ENCODE measurements around the gene LRRC8B.
"Not testable (repeated sequence)": the region's sequence is repeated elsewhere in the genome, so short reads cannot be mapped to it uniquely, and the experiment has no call there.

LRRC8B gene

GRCh38 chr1:89540406-89540970 lies 15.9 kb downstream of the LRRC8B start:
- H4K20me1 ChIP-seq (ENCODE audit: insufficient read depth, low read length): no peaks in the 10 kb centered on the region
- no peak overlapping the region for H2AFZ ChIP-seq (ENCODE audit: low read depth, low read length)
- H3K36me3 ChIP-seq (ENCODE audit: insufficient read depth, low read length): no peaks in the 10 kb centered on the region
- H3K27ac ChIP-seq (ENCODE audit: low read length): no peak overlapping the region
- H3K4me2 ChIP-seq (ENCODE audit: insufficient read depth, low read length): no peak overlapping the region
- no peaks in the 10 kb centered on the region for H3K27me3 ChIP-seq (ENCODE audit: insufficient read depth, low read length, poor library complexity)
- H3K9ac ChIP-seq (ENCODE audit: low read depth, low read length): no peak overlapping the region
- no peak overlapping the region for H3K4me3 ChIP-seq (ENCODE audit: low read depth in 1 of 2, low read length in 2 of 2)
- ATAC-seq (ENCODE audit: insufficient read depth, low read depth) (no peak), DNase-seq (no peak)
- no peaks in the 10 kb centered on the region for H3K9me3 ChIP-seq (ENCODE audit: insufficient read depth, low read length, severe bottlenecking)
- TF ChIP-seq CTCF (IDR thresholded peaks at IDR 0.05; ENCODE audit: borderline replicate concordance, extremely low read depth, low read length, poor library complexity, severe bottlenecking) (no peak), EZH2 (IDR thresholded peaks at IDR 0.05; ENCODE audit: borderline replicate concordance, low read depth, low read length, severe bottlenecking) (no peak)
- no peaks in the 10 kb centered on the region for H3K4me1 ChIP-seq (ENCODE audit: insufficient read depth, low read length)
- H3K79me2 ChIP-seq (ENCODE audit: insufficient read depth, low read length): peaks cover 7% of the 10 kb centered on the region

- H3K79me2 ChIP-seq (ENCODE audit: insufficient read depth, low read length): peaks cover 4% of the 10 kb centered on the region
- H3K4me2 ChIP-seq (ENCODE audit: insufficient read depth, low read length): no peak overlapping the region
- H3K4me3 ChIP-seq (ENCODE audit: low read depth in 1 of 2, low read length in 2 of 2): no peak overlapping the region
- H3K27me3 ChIP-seq (ENCODE audit: insufficient read depth, low read length, poor library complexity): no peaks in the 10 kb centered on the region
- TF ChIP-seq CTCF (IDR thresholded peaks at IDR 0.05; ENCODE audit: borderline replicate concordance, extremely low read depth, low read length, poor library complexity, severe bottlenecking): no peak
- no peak for TF ChIP-seq EZH2 (IDR thresholded peaks at IDR 0.05; ENCODE audit: borderline replicate concordance, low read depth, low read length, severe bottlenecking)
- ATAC-seq (ENCODE audit: insufficient read depth, low read depth): no peak
- no peak overlapping the region for H2AFZ ChIP-seq (ENCODE audit: low read depth, low read length)
- H4K20me1 ChIP-seq (ENCODE audit: insufficient read depth, low read length): no peaks in the 10 kb centered on the region
- no peak for DNase-seq
- H3K9me3 ChIP-seq (ENCODE audit: insufficient read depth, low read length, severe bottlenecking): no peaks in the 10 kb centered on the region
- H3K9ac ChIP-seq (ENCODE audit: low read depth, low read length): no peak overlapping the region
- H3K4me1 ChIP-seq (ENCODE audit: insufficient read depth, low read length): no peaks in the 10 kb centered on the region
- H3K27ac ChIP-seq (ENCODE audit: low read length): no peak overlapping the region
- no peaks in the 10 kb centered on the region for H3K36me3 ChIP-seq (ENCODE audit: insufficient read depth, low read length)
Observed at GRCh38 chr1:89542345-89542744, 17.7 kb downstream of the LRRC8B start.

GRCh38 chr1:89543632-89544031 lies 19.0 kb downstream of the LRRC8B start:
- not testable (repeated sequence) for H4K20me1 ChIP-seq (ENCODE audit: insufficient read depth, low read length); H3K36me3 ChIP-seq (ENCODE audit: insufficient read depth, low read length); DNase-seq; H3K9me3 ChIP-seq (ENCODE audit: insufficient read depth, low read length, severe bottlenecking); H3K79me2 ChIP-seq (ENCODE audit: insufficient read depth, low read length); H3K4me1 ChIP-seq (ENCODE audit: insufficient read depth, low read length); ATAC-seq (ENCODE audit: insufficient read depth, low read depth); H3K27me3 ChIP-seq (ENCODE audit: insufficient read depth, low read length, poor library complexity); H2AFZ ChIP-seq (ENCODE audit: low read depth, low read length); H3K27ac ChIP-seq (ENCODE audit: low read length); H3K4me2 ChIP-seq (ENCODE audit: insufficient read depth, low read length); H3K9ac ChIP-seq (ENCODE audit: low read depth, low read length); H3K4me3 ChIP-seq (ENCODE audit: low read depth in 1 of 2, low read length in 2 of 2)

- no peaks in the 10 kb centered on the region for H3K27me3 ChIP-seq (ENCODE audit: insufficient read depth, low read length, poor library complexity)
- no peak overlapping the region for H2AFZ ChIP-seq (ENCODE audit: low read depth, low read length)
- H3K4me2 ChIP-seq (ENCODE audit: insufficient read depth, low read length): no peak overlapping the region
- no peaks in the 10 kb centered on the region for H4K20me1 ChIP-seq (ENCODE audit: insufficient read depth, low read length)
- H3K27ac ChIP-seq (ENCODE audit: low read length): no peak overlapping the region
- H3K9me3 ChIP-seq (ENCODE audit: insufficient read depth, low read length, severe bottlenecking): no peaks in the 10 kb centered on the region
- no peak overlapping the region for H3K4me3 ChIP-seq (ENCODE audit: low read depth in 1 of 2, low read length in 2 of 2)
- TF ChIP-seq CTCF (IDR thresholded peaks at IDR 0.05; ENCODE audit: borderline replicate concordance, extremely low read depth, low read length, poor library complexity, severe bottlenecking) (no peak), EZH2 (IDR thresholded peaks at IDR 0.05; ENCODE audit: borderline replicate concordance, low read depth, low read length, severe bottlenecking) (no peak)
- no peaks in the 10 kb centered on the region for H3K36me3 ChIP-seq (ENCODE audit: insufficient read depth, low read length)
- no peak overlapping the region for H3K9ac ChIP-seq (ENCODE audit: low read depth, low read length)
- ATAC-seq (ENCODE audit: insufficient read depth, low read depth) (no peak), DNase-seq (no peak)
- H3K79me2 ChIP-seq (ENCODE audit: insufficient read depth, low read length): peaks cover 2% of the 10 kb centered on the region; the same call in 1 of the 2 replicates
- no peaks in the 10 kb centered on the region for H3K4me1 ChIP-seq (ENCODE audit: insufficient read depth, low read length)
Observed at GRCh38 chr1:89545264-89546038, 20.8 kb downstream of the LRRC8B start.

Data from DND-41 (cell line).